Urinary bladder (tissue), 4 donors: ENCODE results near the gene SMURF1. TPM values are rescaled to one million over a fixed set of nuclear protein-coding genes. Genes with fewer than 3 reads are reported as not detected.
A peak's percentile ranks its signal among the peaks of the same experiment; 100 is the strongest.
"Not testable (repeated sequence)": the region's sequence is repeated elsewhere in the genome, so short reads cannot be mapped to it uniquely, and the experiment has no call there.

Source experiments
- DNase-seq: peaks from one replicate; pipeline ENCODE4 v3.0.0-alpha.2; 2015; ENCODE audit errors: extremely low spot score
- H3K27ac ChIP-seq: one replicate; pipeline ENCODE4 v1.5.1; 2013; ENCODE audit warnings: low read depth, mild to moderate bottlenecking, moderate library complexity
- H3K36me3 ChIP-seq: one replicate; pipeline ENCODE4 v1.6.1; 2013; ENCODE audit warnings: mild to moderate bottlenecking, moderate library complexity; ENCODE audit not compliant: insufficient read depth
- H3K4me1 ChIP-seq: one replicate; pipeline ENCODE4 v1.6.1; 2013; ENCODE audit warnings: mild to moderate bottlenecking, moderate library complexity; ENCODE audit not compliant: insufficient read depth
- H3K4me3 ChIP-seq: one replicate; pipeline ENCODE4 v1.5.1; 2013; ENCODE audit warnings: low read depth, low read length
- WGBS: extraction: QIAGEN DNeasy Blood & Tissue Kit; methylation state at CpG from one replicate; pipeline ENCODE4 v1.1.7; 2013; 5-methylcytosine and 5-hydroxymethylcytosine counted together
- polyA plus RNA-seq: library from polyadenylated mRNA; stranded (reverse); fragments of 200-250 nt; gene quantifications from one replicate; pipeline ENCODE4 v1.2.3, GENCODE V29; 2013
- total RNA-seq: library from RNA; depleted of rRNA; stranded (reverse); fragments of >200 nt; gene quantifications from one replicate; pipeline ENCODE4 v1.2.3, GENCODE V29; 2014
- donor health status: healthy with polysubstance abuse.
- donor health status: healthy.

SMURF1 gene
- total and polyA plus RNA-seq, 2 donors = 11.6 to 19.7 TPM

- no peak for DNase-seq
- Histone ChIP-seq H3K4me1 (peaks cover 8% of the 10 kb centered on the region), H3K27ac (no peak overlapping the region), H3K4me3 (no peak overlapping the region), H3K36me3 (no peaks in the 10 kb centered on the region)
- 75% methylated on average over 3 of the region's 3 CpGs for WGBS
These were observed 38.2 kb downstream of the SMURF1 start for GRCh38 chr7:99105756-99106155.

- WGBS = 100% methylated on average over 3 of the region's 3 CpGs
These were observed 39.3 kb downstream of the SMURF1 start for GRCh38 chr7:99104631-99105030.

GRCh38 chr7:99103836-99104235, 40.1 kb downstream of the SMURF1 start:
- not testable (repeated sequence) for H3K27ac ChIP-seq, DNase-seq, H3K4me1 ChIP-seq, H3K36me3 ChIP-seq, H3K4me3 ChIP-seq
- 90% methylated on average over 13 of the region's 13 CpGs for WGBS

More at GRCh38 chr7:99104631-99105030, 39.3 kb downstream of the SMURF1 start:
- no peak for DNase-seq
- H3K27ac ChIP-seq = no peak overlapping the region
- H3K4me3 ChIP-seq = no peak overlapping the region
- H3K4me1 ChIP-seq = peaks cover 4% of the 10 kb centered on the region
- H3K36me3 ChIP-seq = no peaks in the 10 kb centered on the region

GRCh38 chr7:99102809-99103690, 40.9 kb downstream of the SMURF1 start:
- no peak for DNase-seq
- WGBS = 89% methylated on average over 11 of the region's 11 CpGs
- Histone ChIP-seq H3K36me3 (no peaks in the 10 kb centered on the region), H3K27ac (no peak overlapping the region), H3K4me3 (no peak overlapping the region), H3K4me1 (no peaks in the 10 kb centered on the region)

GRCh38 chr7:99102361-99102760, 41.5 kb downstream of the SMURF1 start:
- WGBS = 70% methylated on average over 1 of the region's 1 CpG
- Histone ChIP-seq H3K4me1 (no peaks in the 10 kb centered on the region), H3K4me3 (no peak overlapping the region), H3K27ac (no peak overlapping the region), H3K36me3 (no peaks in the 10 kb centered on the region)
- DNase-seq = no peak

GRCh38 chr7:99101516-99101915, 42.4 kb downstream of the SMURF1 start:
- WGBS = 93% methylated on average over 13 of the region's 13 CpGs
- not testable (repeated sequence) for DNase-seq, H3K4me1 ChIP-seq, H3K36me3 ChIP-seq, H3K27ac ChIP-seq, H3K4me3 ChIP-seq

GRCh38 chr7:99099499-99100077, 44.3 kb downstream of the SMURF1 start:
- no peaks in the 10 kb centered on the region for H3K4me1 ChIP-seq
- no peak for DNase-seq
- no peak overlapping the region for H3K27ac ChIP-seq
- H3K36me3 ChIP-seq = no peaks in the 10 kb centered on the region
- H3K4me3 ChIP-seq = no peak overlapping the region
- 85% methylated on average over 6 of the region's 6 CpGs for WGBS

- Histone ChIP-seq H3K4me3 (no peak overlapping the region), H3K4me1 (no peaks in the 10 kb centered on the region)
- WGBS = 61% methylated on average over 6 of the region's 6 CpGs
These were observed 44.9 kb downstream of the SMURF1 start for GRCh38 chr7:99098824-99099498.

GRCh38 chr7:99098286-99098823, 45.6 kb downstream of the SMURF1 start:
- no peak for DNase-seq
- WGBS = 88% methylated on average over 3 of the region's 3 CpGs
- no peak overlapping the region for H3K4me3 ChIP-seq
- H3K36me3 ChIP-seq = no peaks in the 10 kb centered on the region
- H3K4me1 ChIP-seq = no peaks in the 10 kb centered on the region
- H3K27ac ChIP-seq = peak overlapping the region; percentile 10

More at GRCh38 chr7:99098824-99099498, 44.9 kb downstream of the SMURF1 start:
- H3K27ac ChIP-seq = peak overlapping the region; percentile 10
- no peaks in the 10 kb centered on the region for H3K36me3 ChIP-seq
- DNase-seq = no peak

- H3K4me1 ChIP-seq = no peaks in the 10 kb centered on the region
- no peak overlapping the region for H3K27ac ChIP-seq
- DNase-seq = no peak
- no peak overlapping the region for H3K4me3 ChIP-seq
- 98% methylated on average over 2 of the region's 2 CpGs for WGBS
- H3K36me3 ChIP-seq = no peaks in the 10 kb centered on the region
These were observed 46.2 kb downstream of the SMURF1 start for GRCh38 chr7:99097730-99098129.

- Histone ChIP-seq H3K4me3 (no peak overlapping the region), H3K36me3 (no peaks in the 10 kb centered on the region), H3K4me1 (no peaks in the 10 kb centered on the region), H3K27ac (peak overlapping the region; percentile 87)
- 68% methylated on average over 6 of the region's 6 CpGs for WGBS
- DNase-seq = no peak
These were observed 47.6 kb downstream of the SMURF1 start for GRCh38 chr7:99096124-99096887.

- WGBS = 46% methylated on average over 3 of the region's 3 CpGs
- Histone ChIP-seq H3K27ac (peak overlapping the region; percentile 87), H3K36me3 (no peaks in the 10 kb centered on the region), H3K4me3 (no peak overlapping the region), H3K4me1 (no peaks in the 10 kb centered on the region)
- no peak for DNase-seq
These were observed 48.2 kb downstream of the SMURF1 start for GRCh38 chr7:99095698-99096097.

- Histone ChIP-seq H3K27ac (no peak overlapping the region), H3K4me3 (no peak overlapping the region), H3K4me1 (peaks cover 2% of the 10 kb centered on the region), H3K36me3 (no peaks in the 10 kb centered on the region)
- DNase-seq = no peak
These were observed 49.5 kb downstream of the SMURF1 start for GRCh38 chr7:99094401-99094800.
